ENCODE data around the gene DUS2. TPM values are rescaled to one million over a fixed set of nuclear protein-coding genes. Genes with fewer than 3 reads are reported as not detected.

Gene DUS2
- total and polyA plus RNA-seq, 9 of the 15 experiments (the other 6 are each of a cell fraction or from before 2014, with no cell fraction given), result 5.8 to 22.5 (median 20.6) TPM

GRCh38 chr16:68079626-68080344 lies 56.7 kb downstream of the DUS2 start (continued):
- TF ChIP-seq FOSL1 (tag; conservative IDR thresholded peaks at IDR 0.05) (peak; percentile 65; the same call in 1 of the 2 replicates), NR1H2 (CRISPR knock-in tag; IDR thresholded peaks at IDR 0.05) (no peak; the same call in 1 of the 2 replicates), HNRNPLL (IDR thresholded peaks at IDR 0.05; ENCODE audit: low read depth, low read length, poor library complexity, severe bottlenecking) (no peak), POLR3A (IDR thresholded peaks at IDR 0.05; ENCODE audit: borderline replicate concordance, extremely low read depth, insufficient read depth, insufficient read length) (no peak), MNT (conservative IDR thresholded peaks at IDR 0.05) (peak; percentile 78 to 90), DPF2 (IDR thresholded peaks at IDR 0.05) (peak; percentile 90), CCNT2 (IDR thresholded peaks at IDR 0.05; ENCODE audit: borderline replicate concordance, extremely low read depth, insufficient read length, low read depth, low read length) (peak; percentile 81), ZNF592 (IDR thresholded peaks at IDR 0.05) (peak; percentile 93; the same call in 1 of the 2 replicates), IRF9 (tag; IDR thresholded peaks at IDR 0.05) (0 out of 2 replicates have a peak, but pooled peaks have one; percentile 36), SIX5 (IDR thresholded peaks at IDR 0.05; ENCODE audit: borderline replicate concordance in 1 of 2, insufficient read depth in 1 of 2, low read depth in 1 of 2, low read length in 2 of 2) (no peak), CBFA2T3 (IDR thresholded peaks at IDR 0.05) (peak; percentile 71), FOXK1 (CRISPR knock-in tag; IDR thresholded peaks at IDR 0.05; ENCODE audit: borderline replicate concordance) (peak; percentile 98)
